ENCODE data around the gene MAD2L1BP. TPM values are rescaled to one million over a fixed set of nuclear protein-coding genes. Genes with fewer than 3 reads are reported as not detected.
A peak's percentile ranks its signal among the peaks of the same experiment; 100 is the strongest.

The MAD2L1BP gene
- total RNA-seq, 1 experiment from 2014 or later = 36.6 TPM

DNA sequence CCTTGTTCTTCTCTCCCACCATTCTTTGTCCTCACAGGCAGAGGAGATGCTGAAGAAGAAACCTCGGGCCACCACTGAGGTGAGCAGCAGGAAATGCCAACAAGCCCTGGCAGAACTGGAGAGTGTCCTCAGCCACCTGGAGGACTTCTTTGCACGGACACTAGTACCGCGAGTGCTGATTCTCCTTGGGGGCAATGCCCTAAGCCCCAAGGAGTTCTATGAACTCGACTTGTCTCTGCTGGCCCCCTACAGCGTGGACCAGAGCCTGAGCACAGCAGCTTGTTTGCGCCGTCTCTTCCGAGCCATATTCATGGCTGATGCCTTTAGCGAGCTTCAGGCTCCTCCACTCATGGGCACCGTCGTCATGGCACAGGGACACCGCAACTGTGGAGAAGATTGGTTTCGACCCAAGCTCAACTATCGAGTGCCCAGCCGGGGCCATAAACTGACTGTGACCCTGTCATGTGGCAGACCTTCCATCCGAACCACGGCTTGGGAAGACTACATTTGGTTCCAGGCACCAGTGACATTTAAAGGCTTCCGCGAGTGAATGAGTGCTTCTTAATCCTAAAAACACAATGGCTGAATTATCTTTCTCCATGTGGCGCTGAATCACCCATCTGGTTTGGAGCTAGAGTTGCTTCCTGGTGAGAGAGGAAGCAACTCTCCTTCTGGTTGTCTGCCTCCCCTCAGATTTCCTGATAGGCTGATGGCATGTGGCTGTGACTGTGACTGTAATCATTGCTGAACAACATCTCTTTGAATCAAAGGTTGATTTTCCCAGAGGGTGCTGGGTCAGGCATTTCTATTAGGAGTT, 4.6 kb downstream of the MAD2L1BP start:
- ChIA-PET CTCF (no interaction called here), POLR2A (interaction anchor here (1.2 kb wide), 1 partner anchor 11 kb away, joined by 3 read pairs; the partner anchor contains the start of gene GTPBP2), RAD21 (ENCODE audit: low non-redundant PET in 1 of 2, low total read pairs in 2 of 2, uncharacterized antibody in 2 of 2, unreplicated experiment in 2 of 2) (no interaction called here)
- Histone ChIP-seq H4K20me1 (ENCODE audit: insufficient read depth) (no peaks in the 10 kb centered on the region), H3K27ac (ENCODE audit: low read depth, low read length) (no peak overlapping the region), H2AFZ (ENCODE audit: low read depth, low read length, poor library complexity, severe bottlenecking) (no peak overlapping the region), H3K36me3 (ENCODE audit: control insufficient read depth in 1 of 2, insufficient read depth in 2 of 2, low read length in 2 of 2) (peaks cover 23 to 29% of the 10 kb centered on the region in 2 experiments; a peak in 3 of 4 replicates), H3K9ac (ENCODE audit: low read length) (no peak overlapping the region), H3K27me3 (ENCODE audit: insufficient read depth, low read length) (no peaks in the 10 kb centered on the region), H3K4me3 (replicated peaks in 1 of 2; ENCODE audit: low read depth in 1 of 2, low read length in 2 of 2) (no peak overlapping the region), H3K4me2 (ENCODE audit: low read length) (no peak overlapping the region), H3K9me3 (ENCODE audit: control insufficient read depth in 1 of 2, insufficient read depth in 1 of 2, low read depth in 1 of 2, low read length in 2 of 2) (no peaks in the 10 kb centered on the region), H3K79me2 (ENCODE audit: insufficient read depth, low read length) (peaks cover 49% of the 10 kb centered on the region), H3K9me2 (ENCODE audit: insufficient read depth) (no peaks in the 10 kb centered on the region), H3K4me1 (ENCODE audit: control insufficient read depth in 1 of 2, insufficient read depth in 2 of 2, low read length in 2 of 2) (peaks cover 6 to 10% of the 10 kb centered on the region in 2 experiments; a peak in 3 of 4 replicates)
- intact Hi-C loops (cut with micrococcal nuclease) = no loop called here
- BruUV-seq (replicated peaks) = no TSS peak
- no peak for ATAC-seq
- no peak for DNase-seq (ENCODE audit: low read depth, low spot score)
- TF ChIP-seq SIN3A (IDR thresholded peaks at IDR 0.05; ENCODE audit: low read depth) (no peak), JUND (IDR thresholded peaks at IDR 0.05) (no peak), POLR2A (IDR thresholded peaks at IDR 0.05; ENCODE audit: borderline replicate concordance, extremely low read depth, insufficient read depth, insufficient read length) (no peak)

DNA sequence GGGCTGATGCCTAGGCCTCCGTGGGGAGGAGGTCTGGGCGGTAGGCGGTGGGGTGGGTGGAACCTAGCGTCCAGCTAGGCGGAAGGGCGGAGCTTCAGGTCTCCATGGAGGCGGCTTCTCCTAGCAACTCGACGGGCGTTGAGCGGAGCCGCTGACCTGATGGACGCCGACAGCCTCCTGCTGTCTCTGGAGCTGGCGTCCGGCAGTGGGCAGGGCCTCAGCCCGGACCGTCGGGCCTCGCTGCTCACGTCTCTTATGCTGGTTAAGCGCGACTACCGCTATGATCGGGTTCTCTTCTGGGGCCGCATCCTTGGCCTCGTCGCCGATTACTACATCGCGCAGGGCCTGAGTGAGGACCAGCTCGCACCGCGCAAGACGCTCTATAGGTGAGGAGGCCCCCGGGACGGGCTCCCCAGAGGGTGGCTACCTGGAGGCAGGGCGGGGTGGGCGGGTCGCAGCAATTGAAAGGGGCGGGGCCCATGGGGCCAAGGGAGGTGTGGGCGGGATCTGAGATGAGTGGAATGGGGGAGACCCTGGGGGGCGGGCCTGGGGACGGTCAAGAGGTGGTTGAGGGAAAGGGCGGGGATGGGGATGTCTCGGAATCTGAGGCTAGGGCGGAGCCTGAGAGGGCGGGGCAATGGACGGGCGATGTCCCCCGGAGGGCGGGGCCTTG, 9.4 kb downstream of the MAD2L1BP start, which contains the start of gene RSPH9:
Gene RSPH9, plus strand, starts transcription at position 97 of the 673 bp plus-strand sequence. Its CDS starts 63 bp downstream, at position 160.
- intact Hi-C loops (cut with micrococcal nuclease) = no loop called here
- DNase-seq (ENCODE audit: low read depth, low spot score) = no peak
- no peaks in the 10 kb centered on the region for H4K20me1 ChIP-seq (ENCODE audit: insufficient read depth)
- H3K9me3 ChIP-seq (ENCODE audit: control insufficient read depth in 1 of 2, insufficient read depth in 1 of 2, low read depth in 1 of 2, low read length in 2 of 2) = no peaks in the 10 kb centered on the region
- no peak within 1 kb of the TSS for H2AFZ ChIP-seq (ENCODE audit: low read depth, low read length, poor library complexity, severe bottlenecking)
- no peaks in the 10 kb centered on the region for H3K4me1 ChIP-seq (ENCODE audit: control insufficient read depth in 1 of 2, insufficient read depth in 2 of 2, low read length in 2 of 2)
- H3K4me3 ChIP-seq (replicated peaks in 1 of 2; ENCODE audit: low read depth in 1 of 2, low read length in 2 of 2) = no peak within 1 kb of the TSS
- no peak within 1 kb of the TSS for H3K4me2 ChIP-seq (ENCODE audit: low read length)
- no peaks in the 10 kb centered on the region for H3K9me2 ChIP-seq (ENCODE audit: insufficient read depth)
- peaks cover 9% of the 10 kb centered on the region for H3K79me2 ChIP-seq (ENCODE audit: insufficient read depth, low read length)
- no peak within 1 kb of the TSS for H3K27ac ChIP-seq (ENCODE audit: low read depth, low read length)
- ChIA-PET RAD21 (ENCODE audit: low non-redundant PET in 1 of 2, low total read pairs in 2 of 2, uncharacterized antibody in 2 of 2, unreplicated experiment in 2 of 2) (no interaction called here), POLR2A (interaction anchor here (0.6 kb wide), 1 partner anchor 862 kb away, joined by 3 read pairs; no protein-coding TSS in a partner anchor), CTCF (interaction anchor here (1.1 kb wide), 1 partner anchor 24 kb away, joined by 3 read pairs; no protein-coding TSS in a partner anchor)
- peaks cover 12 to 14% of the 10 kb centered on the region in 2 experiments; a peak in 3 of 4 replicates for H3K36me3 ChIP-seq (ENCODE audit: control insufficient read depth in 1 of 2, insufficient read depth in 2 of 2, low read length in 2 of 2)
- TF ChIP-seq RAD21 (IDR thresholded peaks at IDR 0.05; ENCODE audit: low read depth) (no peak), TCF7L2 (IDR thresholded peaks at IDR 0.05; ENCODE audit: borderline replicate concordance, extremely low read depth, insufficient read depth, insufficient read length) (no peak), CEBPB (IDR thresholded peaks at IDR 0.05; ENCODE audit: low read depth) (no peak), SIN3A (IDR thresholded peaks at IDR 0.05; ENCODE audit: low read depth) (no peak)
- TF ChIP-seq, protein P1, sequence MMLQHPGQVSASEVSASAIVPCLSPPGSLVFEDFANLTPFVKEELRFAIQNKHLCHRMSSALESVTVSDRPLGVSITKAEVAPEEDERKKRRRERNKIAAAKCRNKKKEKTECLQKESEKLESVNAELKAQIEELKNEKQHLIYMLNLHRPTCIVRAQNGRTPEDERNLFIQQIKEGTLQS (IDR thresholded peaks at IDR 0.05) = no peak
- BruUV-seq (replicated peaks) = no TSS peak
- no peaks in the 10 kb centered on the region for H3K27me3 ChIP-seq (ENCODE audit: insufficient read depth, low read length)
- H3K9ac ChIP-seq (ENCODE audit: low read length) = no peak within 1 kb of the TSS
- ATAC-seq = peak; percentile 38; the same call in 1 of the 2 replicates
